ENCODE data around the gene OPTC. TPM values are rescaled to one million over a fixed set of nuclear protein-coding genes. Genes with fewer than 3 reads are reported as not detected.

The OPTC gene
- total RNA-seq, 2 experiments from 2014 or later = not detected

- DNase-seq = peak; percentile 79
- Mint-ChIP-seq H3K27ac (no peak overlapping the region), H3K9me3 (no peaks in the 10 kb centered on the region), H3K36me3 (ENCODE audit: low read depth) (no peaks in the 10 kb centered on the region), H3K4me3 (no peak overlapping the region), H3K4me1 (no peaks in the 10 kb centered on the region), H3K27me3 (peaks cover 15% of the 10 kb centered on the region)
- POLR2A ChIA-PET = interaction anchor here (1.1 to 1.4 kb wide), 2 partner anchors 14 to 124 kb away, joined by 3 to 4 read pairs; no protein-coding TSS in a partner anchor
- CTCF ChIA-PET = interaction anchor here (0.5 to 4.1 kb wide), 31 partner anchors 9 to 1109 kb away, joined by 3 to 68 read pairs (median 3); partner anchors contain the start of genes ATP2B4 and LAX1
These were observed 10.7 kb downstream of the OPTC start for GRCh38 chr1:203504400-203505250.

DNA sequence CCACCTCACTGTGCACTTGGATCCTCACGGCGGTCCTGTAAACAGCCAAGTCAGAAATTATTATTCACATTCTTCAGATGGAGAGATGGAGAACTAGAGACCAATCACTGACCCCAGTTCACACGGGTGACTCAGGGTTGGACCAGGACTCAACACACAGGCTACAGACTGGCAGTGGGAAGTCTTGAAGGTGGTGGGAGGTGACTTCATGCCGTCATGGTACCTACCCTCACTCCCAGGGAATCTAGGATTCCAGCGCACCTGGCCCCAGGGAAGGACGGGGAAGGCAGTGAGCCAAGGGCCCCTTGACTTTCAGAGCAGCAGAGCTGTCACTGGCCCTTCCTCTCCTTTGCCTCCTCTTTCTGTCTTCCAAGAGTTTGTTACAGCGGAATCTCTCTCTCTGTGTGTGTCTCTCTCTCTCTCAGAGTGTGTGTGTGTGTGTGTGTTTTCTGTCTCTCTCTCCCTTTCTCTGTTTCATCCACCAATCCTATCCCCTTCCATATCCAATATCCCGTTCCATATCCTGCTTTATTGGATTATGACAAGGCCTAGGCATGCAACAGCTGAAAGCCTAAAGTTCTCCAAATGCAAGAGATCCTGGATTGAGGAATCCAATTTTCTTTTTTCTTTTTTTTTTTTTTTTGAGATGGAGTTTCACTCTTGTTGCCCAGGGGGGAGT, 11.7 kb downstream of the OPTC start:
- ChIA-PET CTCF (interaction anchor here (0.5 to 4.1 kb wide), 13 partner anchors 17 to 1111 kb away, joined by 3 to 68 read pairs (median 4); partner anchors contain the start of gene LAX1), POLR2A (no interaction called here)
- DNase-seq = no peak
- Mint-ChIP-seq H3K9me3 (no peaks in the 10 kb centered on the region), H3K27me3 (peaks cover 15% of the 10 kb centered on the region), H3K4me3 (no peak overlapping the region), H3K4me1 (no peaks in the 10 kb centered on the region), H3K27ac (no peak overlapping the region), H3K36me3 (ENCODE audit: low read depth) (no peaks in the 10 kb centered on the region)

- POLR2A ChIA-PET = interaction anchor here (0.8 kb wide), 1 partner anchor 114 kb away, joined by 3 read pairs; no protein-coding TSS in a partner anchor
- Mint-ChIP-seq H3K27me3 (peaks cover 12% of the 10 kb centered on the region), H3K4me1 (no peaks in the 10 kb centered on the region), H3K9me3 (no peaks in the 10 kb centered on the region), H3K27ac (no peak overlapping the region), H3K4me3 (no peak overlapping the region), H3K36me3 (ENCODE audit: low read depth) (no peaks in the 10 kb centered on the region)
- CTCF ChIA-PET = interaction anchor here (0.7 to 2.1 kb wide), 9 partner anchors 12 to 622 kb away, joined by 3 to 11 read pairs (median 3); partner anchors contain the start of gene ATP2B4
- no peak for DNase-seq
These were observed 13.1 kb downstream of the OPTC start for GRCh38 chr1:203506858-203507626.

DNA sequence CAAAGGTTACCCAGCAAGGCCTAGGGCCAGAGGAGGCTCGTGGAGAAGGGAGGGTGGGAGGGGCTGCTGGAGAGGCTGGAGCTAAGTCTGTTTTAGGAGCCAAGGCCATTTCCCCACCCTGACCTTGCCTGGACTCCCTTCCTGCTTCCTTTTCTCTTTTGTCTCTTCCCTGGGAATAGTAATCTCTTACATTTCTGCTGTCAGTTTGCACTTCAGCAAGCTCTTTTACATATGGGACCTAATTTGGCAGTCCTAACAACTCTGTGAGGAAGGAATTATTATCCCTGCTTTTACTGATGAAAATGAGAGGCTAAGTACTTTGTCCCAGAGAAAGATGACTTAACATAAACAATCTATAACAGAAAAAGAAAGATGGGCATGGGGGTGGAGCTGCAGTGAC, 13.8 kb downstream of the OPTC start:
- no peak for DNase-seq
- Mint-ChIP-seq H3K9me3 (no peaks in the 10 kb centered on the region), H3K36me3 (ENCODE audit: low read depth) (no peaks in the 10 kb centered on the region), H3K4me3 (no peak overlapping the region), H3K27ac (no peak overlapping the region), H3K27me3 (peaks cover 8% of the 10 kb centered on the region), H3K4me1 (peaks cover 5% of the 10 kb centered on the region)
- POLR2A ChIA-PET = interaction anchor here (0.8 to 1.2 kb wide), 2 partner anchors 8 to 114 kb away, joined by 3 to 4 read pairs; no protein-coding TSS in a partner anchor
- CTCF ChIA-PET = interaction anchor here (1.4 to 2.1 kb wide), 4 partner anchors 119 to 240 kb away, joined by 3 to 11 read pairs (median 6); partner anchors contain the start of gene ATP2B4

DNA sequence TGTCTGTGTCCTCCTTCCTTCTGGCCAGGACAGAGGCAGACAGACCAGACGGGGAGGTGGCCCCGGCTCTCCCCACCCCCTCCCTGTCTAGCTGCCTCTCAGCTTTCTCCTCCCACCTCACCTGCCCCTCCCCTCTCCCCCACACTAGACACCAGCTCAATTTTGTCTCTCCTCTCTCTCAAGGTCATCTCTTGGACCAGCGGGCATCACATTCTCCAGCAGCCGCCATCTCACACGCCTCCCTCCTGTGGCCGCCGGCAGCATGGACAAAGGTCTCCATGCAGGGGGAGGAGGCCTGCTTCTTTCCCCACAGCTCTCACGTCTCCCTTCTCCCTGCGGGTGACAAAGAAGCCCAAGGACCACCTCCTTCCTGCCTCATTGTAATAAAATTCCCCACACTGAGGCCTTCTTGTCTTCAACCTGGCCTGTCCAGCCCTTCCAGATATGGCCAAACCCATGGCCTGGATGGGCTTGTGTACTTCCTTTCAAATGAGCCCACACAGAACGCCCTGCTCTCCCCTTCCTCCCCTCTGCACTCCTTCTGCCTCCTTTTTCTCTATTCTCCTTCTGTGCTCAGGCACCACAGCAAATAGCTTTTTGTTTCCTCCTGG, 14.6 kb downstream of the OPTC start:
- Mint-ChIP-seq H3K9me3 (no peaks in the 10 kb centered on the region), H3K4me3 (no peak overlapping the region), H3K27ac (no peak overlapping the region), H3K4me1 (peaks cover 13% of the 10 kb centered on the region), H3K27me3 (peaks cover 3% of the 10 kb centered on the region), H3K36me3 (ENCODE audit: low read depth) (no peaks in the 10 kb centered on the region)
- no peak for DNase-seq
- CTCF ChIA-PET = interaction anchor here (0.6 to 2.1 kb wide), 3 partner anchors 150 to 193 kb away, joined by 3 to 11 read pairs (median 5); no protein-coding TSS in a partner anchor
- POLR2A ChIA-PET = interaction anchor here (1.2 kb wide), 1 partner anchor 9 kb away, joined by 4 read pairs; no protein-coding TSS in a partner anchor

- no peaks in the 10 kb centered on the region for H3K27me3 Mint-ChIP-seq
- no peaks in the 10 kb centered on the region for H3K9me3 Mint-ChIP-seq
- peaks cover 15% of the 10 kb centered on the region for H3K4me1 Mint-ChIP-seq
- DNase-seq = no peak
- H3K4me3 Mint-ChIP-seq = no peak overlapping the region
- H3K36me3 Mint-ChIP-seq (ENCODE audit: low read depth) = no peaks in the 10 kb centered on the region
- ChIA-PET POLR2A (no interaction called here), CTCF (interaction anchor here (1.7 kb wide), 1 partner anchor 192 kb away, joined by 5 read pairs; no protein-coding TSS in a partner anchor)
- H3K27ac Mint-ChIP-seq = no peak overlapping the region
These were observed 15.2 kb downstream of the OPTC start for GRCh38 chr1:203509135-203509534.

DNA sequence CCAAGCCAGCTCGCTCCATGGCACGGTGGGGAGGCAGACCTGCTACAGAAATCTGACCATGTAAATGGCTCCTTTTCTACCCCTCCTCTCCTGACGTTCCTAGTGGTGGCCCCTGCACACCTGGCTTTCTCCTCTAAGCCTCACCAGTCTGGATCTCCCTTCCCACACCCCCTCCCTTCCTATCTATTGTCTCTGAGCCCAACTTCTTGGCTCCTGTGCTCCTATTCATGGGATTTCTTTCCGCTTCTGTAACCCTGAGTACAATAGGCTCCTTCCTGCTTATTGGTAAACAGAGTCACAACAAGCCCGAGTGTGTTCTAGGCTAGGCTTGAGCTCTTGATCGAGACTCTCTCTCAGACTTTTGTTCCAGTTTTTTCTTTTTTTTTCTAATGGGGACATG, 17.6 kb downstream of the OPTC start:
- POLR2A ChIA-PET = no interaction called here
- Mint-ChIP-seq H3K4me1 (peaks cover 19% of the 10 kb centered on the region), H3K27me3 (peaks cover 4% of the 10 kb centered on the region), H3K27ac (no peak overlapping the region), H3K4me3 (no peak overlapping the region), H3K9me3 (no peaks in the 10 kb centered on the region), H3K36me3 (ENCODE audit: low read depth) (no peaks in the 10 kb centered on the region)
- CTCF ChIA-PET = interaction anchor here (0.7 to 1.9 kb wide), 2 partner anchors 24 to 242 kb away, joined by 4 to 5 read pairs; no protein-coding TSS in a partner anchor
- no peak for DNase-seq

DNA sequence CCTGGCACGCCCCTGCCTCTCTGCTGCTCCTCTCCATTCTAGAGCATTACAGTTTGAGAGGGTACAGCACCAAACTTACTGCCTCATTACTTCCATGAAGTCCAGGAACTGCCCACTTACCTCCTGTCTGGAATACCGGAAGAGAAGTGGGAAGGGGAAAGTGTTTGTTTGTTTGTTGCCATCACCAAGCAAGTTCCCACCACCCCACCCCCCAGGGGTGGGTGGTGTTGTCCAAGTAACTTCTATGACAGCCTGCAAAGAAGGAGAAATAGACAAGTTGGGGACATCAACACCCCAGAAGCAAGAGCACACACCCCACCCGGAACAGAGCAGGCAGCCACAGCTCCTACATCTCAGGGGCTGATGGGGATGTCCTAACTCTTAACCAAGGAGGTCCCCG, 18.0 kb downstream of the OPTC start:
- Mint-ChIP-seq H3K9me3 (no peaks in the 10 kb centered on the region), H3K27ac (no peak overlapping the region), H3K27me3 (peaks cover 4% of the 10 kb centered on the region), H3K36me3 (ENCODE audit: low read depth) (no peaks in the 10 kb centered on the region), H3K4me3 (no peak overlapping the region), H3K4me1 (peaks cover 19% of the 10 kb centered on the region)
- ChIA-PET POLR2A (no interaction called here), CTCF (interaction anchor here (1.9 kb wide), 1 partner anchor 24 kb away, joined by 5 read pairs; no protein-coding TSS in a partner anchor)
- no peak for DNase-seq

- H3K9me3 Mint-ChIP-seq = no peaks in the 10 kb centered on the region
- H3K27me3 Mint-ChIP-seq = peaks cover 4% of the 10 kb centered on the region
- peaks cover 19% of the 10 kb centered on the region for H3K4me1 Mint-ChIP-seq
- POLR2A ChIA-PET = no interaction called here
- DNase-seq = no peak
- no peaks in the 10 kb centered on the region for H3K36me3 Mint-ChIP-seq (ENCODE audit: low read depth)
- no peak overlapping the region for H3K27ac Mint-ChIP-seq
- H3K4me3 Mint-ChIP-seq = no peak overlapping the region
- CTCF ChIA-PET = no interaction called here
These were observed 18.5 kb downstream of the OPTC start for GRCh38 chr1:203512517-203512847.

DNA sequence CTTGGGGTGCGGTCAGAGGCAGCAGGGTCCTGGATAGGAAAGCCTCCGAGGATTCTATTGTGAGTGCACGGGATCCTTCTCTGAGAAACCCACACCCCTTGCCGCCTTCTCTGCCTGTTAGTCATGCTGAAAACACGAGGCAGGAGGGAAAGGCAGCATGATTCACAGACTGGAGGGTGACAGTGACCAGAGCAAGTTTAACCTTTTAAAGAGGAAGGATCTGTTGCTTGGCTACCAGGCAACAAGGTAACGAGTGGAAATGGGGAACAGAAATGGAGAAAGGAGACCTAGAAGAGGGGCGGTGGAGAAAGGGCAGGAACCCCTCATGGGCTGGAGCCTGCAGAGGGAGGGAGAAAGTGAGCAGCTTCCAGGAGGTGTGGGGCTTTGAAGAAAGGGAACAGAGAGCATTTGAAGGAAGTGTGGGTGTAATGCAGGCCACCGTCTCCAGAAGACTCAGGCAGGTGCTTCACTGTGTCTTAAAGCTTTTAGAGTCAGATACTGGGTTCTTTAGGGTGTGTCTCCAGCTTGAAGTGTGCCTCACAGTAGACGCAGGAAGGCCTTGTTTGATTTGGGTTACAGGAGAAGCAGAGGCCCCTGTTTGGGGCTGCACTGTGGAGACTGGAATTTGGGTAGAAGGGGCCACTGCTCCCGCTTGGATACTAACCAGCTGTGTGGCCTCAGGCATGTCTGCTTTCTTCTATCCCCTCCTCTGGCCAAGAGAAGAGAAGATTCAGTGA, 19.1 kb downstream of the OPTC start:
- no peaks in the 10 kb centered on the region for H3K36me3 Mint-ChIP-seq (ENCODE audit: low read depth)
- POLR2A ChIA-PET = no interaction called here
- peaks cover 19% of the 10 kb centered on the region for H3K4me1 Mint-ChIP-seq
- no peak overlapping the region for H3K27ac Mint-ChIP-seq
- H3K9me3 Mint-ChIP-seq = no peaks in the 10 kb centered on the region
- H3K27me3 Mint-ChIP-seq = peaks cover 4% of the 10 kb centered on the region
- DNase-seq = peak; percentile 19
- no peak overlapping the region for H3K4me3 Mint-ChIP-seq
- CTCF ChIA-PET = interaction anchor here (1.3 kb wide), 1 partner anchor 9 kb away, joined by 4 read pairs; no protein-coding TSS in a partner anchor

GRCh38 chr1:203513585-203514031, 19.7 kb downstream of the OPTC start:
- Mint-ChIP-seq H3K36me3 (ENCODE audit: low read depth) (no peaks in the 10 kb centered on the region), H3K27ac (no peak overlapping the region), H3K4me1 (peaks cover 19% of the 10 kb centered on the region), H3K9me3 (no peaks in the 10 kb centered on the region), H3K4me3 (no peak overlapping the region), H3K27me3 (peaks cover 4% of the 10 kb centered on the region)
- POLR2A ChIA-PET = no interaction called here
- CTCF ChIA-PET = interaction anchor here (1.0 to 1.3 kb wide), 2 partner anchors 9 to 241 kb away, joined by 3 to 4 read pairs; no protein-coding TSS in a partner anchor
- DNase-seq = no peak

Measured in activated CD4-positive, alpha-beta memory T cell treated with anti-CD3 and anti-CD28 coated beads, Interleukin-2, amount 10 ng/mL, durations not matched to agents 7 days and 5 days (primary cell).